HG03060 (cell line): Measurements from ENCODE around the gene SLC27A1.
A peak's percentile ranks its signal among the peaks of the same experiment; 100 is the strongest.
"Not testable (repeated sequence)": the region's sequence is repeated elsewhere in the genome, so short reads cannot be mapped to it uniquely, and the experiment has no call there.

Experiments
- ATAC-seq: cut with Tn5 transposase; IDR thresholded peaks from one replicate; pipeline ENCODE4 v1.9.1; 2021; ENCODE audit warnings: low read depth, moderate number of reproducible peaks; ENCODE audit not compliant: unreplicated experiment

Gene SLC27A1

GRCh38 chr19:17455308-17456123 lies 14.8 kb upstream of the SLC27A1 start:
- ATAC-seq: no peak

GRCh38 chr19:17456127-17456526 lies 14.2 kb upstream of the SLC27A1 start:
- ATAC-seq: no peak

GRCh38 chr19:17457616-17458015 lies 12.7 kb upstream of the SLC27A1 start:
- no peak for ATAC-seq

GRCh38 chr19:17458970-17459369 lies 11.4 kb upstream of the SLC27A1 start:
- no peak for ATAC-seq

- ATAC-seq: no peak
Observed at GRCh38 chr19:17460372-17461230, 9.7 kb upstream of the SLC27A1 start, which contains the start of gene NXNL1. Gene NXNL1 (minus strand): TSS chr19:17460926. CDS start chr19:17460869, 57 bp downstream.

- no peak for ATAC-seq
Observed at GRCh38 chr19:17466487-17466850, 3.9 kb upstream of the SLC27A1 start.

GRCh38 chr19:17467471-17468301 lies 2.6 kb upstream of the SLC27A1 start:
- ATAC-seq: no peak

GRCh38 chr19:17468302-17469091 lies 1.8 kb upstream of the SLC27A1 start:
- ATAC-seq: no peak

GRCh38 chr19:17469092-17469480 lies 1.2 kb upstream of the SLC27A1 start:
- ATAC-seq: no peak

- peak; percentile 34 for ATAC-seq
Observed at GRCh38 chr19:17469481-17470067, 750 bp upstream of the SLC27A1 start.

GRCh38 chr19:17471410-17472125 lies 1.2 kb downstream of the SLC27A1 start:
- ATAC-seq: no peak

- ATAC-seq: no peak
Observed at GRCh38 chr19:17473041-17473440, 2.7 kb downstream of the SLC27A1 start.

GRCh38 chr19:17475011-17475540 lies 4.8 kb downstream of the SLC27A1 start:
- ATAC-seq: not testable (repeated sequence)

- no peak for ATAC-seq
Observed at GRCh38 chr19:17475541-17476115, 5.3 kb downstream of the SLC27A1 start.

GRCh38 chr19:17479325-17479791 lies 9.0 kb downstream of the SLC27A1 start:
- ATAC-seq: no peak

- no peak for ATAC-seq
Observed at GRCh38 chr19:17481986-17482385, 11.7 kb downstream of the SLC27A1 start.

GRCh38 chr19:17482877-17483604 lies 12.7 kb downstream of the SLC27A1 start:
- no peak for ATAC-seq
